SK-N-SH treated with all-trans-retinoic acid at 6 μM for 48 hours (cell line): ENCODE results near the gene MEIS2.

Experiments
- RARB ChIP-seq: fragments of 250-450 bp; sonication (Bioruptor Pico); IDR thresholded peaks from 2 replicates; pipeline ENCODE4 v1.8.0; 2021; ENCODE audit warnings: mild to moderate bottlenecking, moderate library complexity
- TCF4 ChIP-seq: fragments of 250-450 bp; sonication (Bioruptor Pico); IDR thresholded peaks from 2 replicates; pipeline ENCODE4 v1.8.0; 2021; ENCODE audit warnings: mild to moderate bottlenecking, moderate library complexity, borderline replicate concordance
- TF ChIP-seq, protein P1 (sequence below): fragments of 250-450 bp; sonication (Bioruptor Pico); IDR thresholded peaks from 2 replicates; pipeline ENCODE4 v1.8.0; 2020; ENCODE audit warnings: mild to moderate bottlenecking, moderate library complexity, borderline replicate concordance

- TF ChIP-seq, protein P1, sequence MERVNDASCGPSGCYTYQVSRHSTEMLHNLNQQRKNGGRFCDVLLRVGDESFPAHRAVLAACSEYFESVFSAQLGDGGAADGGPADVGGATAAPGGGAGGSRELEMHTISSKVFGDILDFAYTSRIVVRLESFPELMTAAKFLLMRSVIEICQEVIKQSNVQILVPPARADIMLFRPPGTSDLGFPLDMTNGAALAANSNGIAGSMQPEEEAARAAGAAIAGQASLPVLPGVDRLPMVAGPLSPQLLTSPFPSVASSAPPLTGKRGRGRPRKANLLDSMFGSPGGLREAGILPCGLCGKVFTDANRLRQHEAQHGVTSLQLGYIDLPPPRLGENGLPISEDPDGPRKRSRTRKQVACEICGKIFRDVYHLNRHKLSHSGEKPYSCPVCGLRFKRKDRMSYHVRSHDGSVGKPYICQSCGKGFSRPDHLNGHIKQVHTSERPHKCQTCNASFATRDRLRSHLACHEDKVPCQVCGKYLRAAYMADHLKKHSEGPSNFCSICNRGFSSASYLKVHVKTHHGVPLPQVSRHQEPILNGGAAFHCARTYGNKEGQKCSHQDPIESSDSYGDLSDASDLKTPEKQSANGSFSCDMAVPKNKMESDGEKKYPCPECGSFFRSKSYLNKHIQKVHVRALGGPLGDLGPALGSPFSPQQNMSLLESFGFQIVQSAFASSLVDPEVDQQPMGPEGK (CRISPR knock-in tag): no peak
- TF ChIP-seq RARB (no peak), TCF4 (CRISPR knock-in tag) (no peak)
Measured at GRCh38 chr15:37133602-37134001, 33.3 kb upstream of the MEIS2 start.
